Measurements from ENCODE around the gene PSAP.

DNA sequence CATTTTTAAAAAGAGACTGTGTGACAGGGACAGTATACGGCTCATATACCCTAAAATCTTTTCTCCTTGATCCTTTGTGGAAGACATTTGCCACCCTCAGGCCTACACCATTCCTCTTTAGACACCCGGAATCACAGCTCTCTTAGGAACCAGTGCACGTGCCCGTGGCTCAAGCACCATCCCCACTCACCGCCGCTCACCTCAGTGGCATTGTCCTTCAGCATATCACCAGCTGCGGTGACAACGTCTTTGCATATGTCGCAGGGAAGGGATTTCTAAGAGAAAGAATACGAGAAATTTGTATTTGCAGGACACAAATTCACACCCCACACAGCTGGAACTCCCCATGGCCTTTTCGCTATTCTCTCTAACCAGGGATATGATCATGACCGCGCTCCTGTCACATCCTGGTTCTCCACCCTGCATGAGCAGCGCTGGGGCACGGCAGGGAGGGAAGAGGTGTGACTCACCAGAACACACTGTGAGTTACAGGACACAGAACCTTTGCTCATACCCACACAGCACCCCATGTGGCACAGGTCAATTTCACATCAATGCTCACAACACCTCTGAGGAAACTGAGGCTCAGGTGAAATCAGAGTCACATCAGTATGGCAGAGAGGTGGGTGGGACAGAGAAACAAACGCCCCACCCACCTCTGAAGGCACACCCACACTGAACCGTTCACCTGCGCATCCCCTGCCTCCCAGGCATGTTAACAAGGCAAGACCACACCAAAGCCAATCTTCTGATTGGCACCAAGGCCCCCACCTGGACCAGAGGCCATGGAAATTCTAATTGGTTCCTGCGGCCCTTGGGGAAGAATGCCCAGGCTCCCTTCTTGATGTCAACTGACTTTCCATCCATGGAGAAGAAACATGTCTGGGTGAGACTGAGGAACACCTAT, 19.2 kb downstream of the PSAP start:
- TF ChIP-seq, protein P1, sequence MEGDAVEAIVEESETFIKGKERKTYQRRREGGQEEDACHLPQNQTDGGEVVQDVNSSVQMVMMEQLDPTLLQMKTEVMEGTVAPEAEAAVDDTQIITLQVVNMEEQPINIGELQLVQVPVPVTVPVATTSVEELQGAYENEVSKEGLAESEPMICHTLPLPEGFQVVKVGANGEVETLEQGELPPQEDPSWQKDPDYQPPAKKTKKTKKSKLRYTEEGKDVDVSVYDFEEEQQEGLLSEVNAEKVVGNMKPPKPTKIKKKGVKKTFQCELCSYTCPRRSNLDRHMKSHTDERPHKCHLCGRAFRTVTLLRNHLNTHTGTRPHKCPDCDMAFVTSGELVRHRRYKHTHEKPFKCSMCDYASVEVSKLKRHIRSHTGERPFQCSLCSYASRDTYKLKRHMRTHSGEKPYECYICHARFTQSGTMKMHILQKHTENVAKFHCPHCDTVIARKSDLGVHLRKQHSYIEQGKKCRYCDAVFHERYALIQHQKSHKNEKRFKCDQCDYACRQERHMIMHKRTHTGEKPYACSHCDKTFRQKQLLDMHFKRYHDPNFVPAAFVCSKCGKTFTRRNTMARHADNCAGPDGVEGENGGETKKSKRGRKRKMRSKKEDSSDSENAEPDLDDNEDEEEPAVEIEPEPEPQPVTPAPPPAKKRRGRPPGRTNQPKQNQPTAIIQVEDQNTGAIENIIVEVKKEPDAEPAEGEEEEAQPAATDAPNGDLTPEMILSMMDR (IDR thresholded peaks at IDR 0.05): no peak
- TF ChIP-seq POLR2A (IDR thresholded peaks at IDR 0.05) (no peak), EP300 (IDR thresholded peaks at IDR 0.05) (no peak)

Data from tibial nerve (tissue), 4 donors.